Keratinocyte (primary cell): ENCODE data around the gene LBHD1. TPM values are rescaled to one million over a fixed set of nuclear protein-coding genes. Genes with fewer than 3 reads are reported as not detected.

Source experiments
- DNase-seq: peaks from one replicate; pipeline ENCODE4 v3.0.0-alpha.2; 2011; ENCODE audit warnings: low read depth, missing footprints, low spot score
- FAIRE-seq: peaks from 2 replicates; lab custom pipeline; 2011; peaks lifted over from hg19 to GRCh38; lab: Jason Lieb, UNC
- H2AFZ ChIP-seq: 2 replicates; pipeline ENCODE4 v1.6.0; 2012; ENCODE audit warnings: low read length, control low read depth, inconsistent platforms; ENCODE audit not compliant: control insufficient read depth
- H3K27ac ChIP-seq: 2 replicates; pipeline ENCODE4 v1.5.1; 2011; ENCODE audit warnings: low read length; ENCODE audit not compliant: control insufficient read depth, insufficient read depth
- H3K27me3 ChIP-seq: 3 replicates; pipeline ENCODE4 v1.6.0; 2011; ENCODE audit warnings: low read length; ENCODE audit not compliant: control insufficient read depth, insufficient read depth; ENCODE audit errors: extremely low read depth
- H3K36me3 ChIP-seq, 2 experiments: 2 replicates in 1 of 2; 3 replicates in 1 of 2; pipeline ENCODE4 v1.5.1; 2011; ENCODE audit warnings: low read length in 2 of 2, mild to moderate bottlenecking in 1 of 2; ENCODE audit not compliant: control insufficient read depth in 2 of 2, insufficient read depth in 2 of 2; ENCODE audit errors: extremely low read depth in 1 of 2
- H3K4me1 ChIP-seq: 3 replicates; pipeline ENCODE4 v1.5.1; 2011; ENCODE audit warnings: low read length; ENCODE audit not compliant: control insufficient read depth, insufficient read depth; ENCODE audit errors: extremely low read depth
- H3K4me2 ChIP-seq: 3 replicates; pipeline ENCODE4 v1.6.0; 2011; ENCODE audit warnings: low read depth, low read length; ENCODE audit not compliant: control insufficient read depth, insufficient read depth; ENCODE audit errors: extremely low read depth
- H3K4me3 ChIP-seq, 3 experiments: fragments of 200-600 bp in 1 of 3; sonication (generic) in 1 of 3; 2 replicates in 2 of 3; 3 replicates in 1 of 3; pipeline ENCODE4 v1.5.1; 2011 to 2016; ENCODE audit warnings: low read length in 3 of 3, mild to moderate bottlenecking in 3 of 3, control low read depth in 2 of 3, inconsistent platforms in 1 of 3, low read depth in 1 of 3, mixed read lengths in 1 of 3, mixed run types in 1 of 3, moderate library complexity in 1 of 3; ENCODE audit not compliant: control insufficient read depth in 2 of 3, insufficient read depth in 2 of 3; ENCODE audit errors: extremely low read depth in 1 of 3
- H3K79me2 ChIP-seq: 2 replicates; pipeline ENCODE4 v1.6.0; 2012; ENCODE audit warnings: low read length; ENCODE audit not compliant: control insufficient read depth, insufficient read depth
- H3K9ac ChIP-seq: 3 replicates; pipeline ENCODE4 v1.6.0; 2011; ENCODE audit warnings: low read length; ENCODE audit not compliant: control insufficient read depth, insufficient read depth; ENCODE audit errors: extremely low read depth
- H3K9me1 ChIP-seq: 3 replicates; pipeline ENCODE4 v1.6.0; 2011; ENCODE audit warnings: low read length; ENCODE audit not compliant: control insufficient read depth, insufficient read depth; ENCODE audit errors: extremely low read depth
- H3K9me3 ChIP-seq: 2 replicates; pipeline ENCODE4 v1.5.1; 2012; ENCODE audit warnings: low read depth, low read length; ENCODE audit not compliant: control insufficient read depth
- H4K20me1 ChIP-seq: 3 replicates; pipeline ENCODE4 v1.6.0; 2011; ENCODE audit warnings: low read length; ENCODE audit not compliant: control insufficient read depth, insufficient read depth; ENCODE audit errors: extremely low read depth
- CTCF ChIP-seq, 3 experiments: IDR thresholded peaks in 1 of 3; conservative IDR thresholded peaks in 1 of 3; optimal IDR thresholded peaks in 1 of 3; 2 replicates in 2 of 3; 3 replicates in 1 of 3; pipeline versions ENCODE3 to v1.5.1; 2011; ENCODE audit warnings: low read length in 3 of 3, mild to moderate bottlenecking in 3 of 3, moderate library complexity in 2 of 3, control low read depth in 1 of 3, inconsistent platforms in 1 of 3; ENCODE audit not compliant: insufficient read depth in 2 of 3; ENCODE audit errors: extremely low read depth in 1 of 3
- EZH2 ChIP-seq: IDR thresholded peaks from one replicate; pipeline ENCODE4 v1.6.1; 2012; ENCODE audit warnings: inconsistent platforms, mild to moderate bottlenecking, low read length, moderate library complexity
- dilution Hi-C: fragments of 300-500 bp; cut with MboI; formaldehyde crosslinking; loops from one replicate; pipeline ENCODE4 v1.7.0; 2020; ENCODE audit warnings: low sequenced_read_pairs; ENCODE audit not compliant: extremely low pct_ligation_motif_present
- polyA plus RNA-seq, 5 experiments: library from polyadenylated mRNA; depleted of rRNA in 3 of 5; stranded (reverse) in 3 of 5; stranded (forward) in 1 of 5; unstranded in 1 of 5; fragments of >200 nt; gene quantifications; 1 replicate in 1 of 5; 2 replicates in 3 of 5; 3 replicates in 1 of 5; pipeline versions ENCODE4 v1.2.1 to v1.2.3, GENCODE V29; 2011 to 2012; ENCODE audit warnings: missing spikeins in 2 of 5, low read depth in 1 of 5, low replicate concordance in 1 of 5

Gene LBHD1
- polyA plus RNA-seq, 1 donor (not counting 4 experiments of a cell fraction or from before 2014, with no cell fraction given), result 4.9 TPM

DNA sequence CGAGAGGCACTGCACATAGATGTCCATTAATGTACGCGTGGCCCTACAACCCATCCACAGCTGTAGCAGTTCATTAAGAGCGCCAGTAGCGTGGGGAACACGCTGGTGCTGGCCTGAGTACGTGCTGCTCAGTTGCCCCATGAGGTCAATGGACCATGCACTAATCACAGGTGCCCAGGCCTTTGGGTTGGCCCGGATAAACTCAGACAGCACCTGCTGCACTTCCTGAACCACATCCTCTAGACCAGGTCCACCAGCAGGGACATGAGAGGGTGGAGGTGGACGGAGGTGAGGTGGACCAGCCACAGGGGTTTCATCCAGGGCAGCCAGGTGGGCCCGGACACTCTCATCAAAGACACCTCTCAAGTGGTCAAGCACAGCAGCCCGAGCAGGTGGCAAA, 22.6 kb downstream of the LBHD1 start:
- peaks cover 12 to 16% of the 10 kb centered on the region in 2 experiments for H3K36me3 ChIP-seq
- no peak for FAIRE-seq
- peaks cover 46% of the 10 kb centered on the region for H3K79me2 ChIP-seq
- H4K20me1 ChIP-seq, result no peaks in the 10 kb centered on the region
- no peak overlapping the region for H3K27ac ChIP-seq
- TF ChIP-seq CTCF (optimal IDR thresholded peaks at IDR 0.05 in 1 of 3, IDR thresholded peaks at IDR 0.05 in 1 of 3, conservative IDR thresholded peaks at IDR 0.05 in 1 of 3; ENCODE audit: extremely low read depth in 1 of 3, insufficient read depth in 2 of 3, low read length in 3 of 3) (no peak), EZH2 (no peak)
- dilution Hi-C loops, result no loop called here
- H3K9me3 ChIP-seq, result no peaks in the 10 kb centered on the region
- no peaks in the 10 kb centered on the region for H3K27me3 ChIP-seq
- DNase-seq, result no peak
- H3K9me1 ChIP-seq, result no peaks in the 10 kb centered on the region
- H3K4me2 ChIP-seq, result no peak overlapping the region
- H3K4me1 ChIP-seq, result peaks cover 22% of the 10 kb centered on the region
- no peak overlapping the region for H2AFZ ChIP-seq
- H3K9ac ChIP-seq, result no peak overlapping the region
- H3K4me3 ChIP-seq, result no peak overlapping the region

- Histone ChIP-seq H3K9me3 (no peaks in the 10 kb centered on the region), H4K20me1 (no peaks in the 10 kb centered on the region), H3K4me1 (peaks cover 22% of the 10 kb centered on the region), H3K79me2 (peaks cover 52% of the 10 kb centered on the region), H3K4me2 (no peak overlapping the region), H3K27me3 (no peaks in the 10 kb centered on the region), H3K36me3 (peaks cover 16 to 21% of the 10 kb centered on the region in 2 experiments), H3K9me1 (no peaks in the 10 kb centered on the region), H3K4me3 (no peak overlapping the region), H3K27ac (no peak overlapping the region), H2AFZ (no peak overlapping the region), H3K9ac (no peak overlapping the region)
- dilution Hi-C loops, result no loop called here
- DNase-seq (no peak), FAIRE-seq (no peak)
- no peak for TF ChIP-seq EZH2
- no peak for TF ChIP-seq CTCF (optimal IDR thresholded peaks at IDR 0.05 in 1 of 3, IDR thresholded peaks at IDR 0.05 in 1 of 3, conservative IDR thresholded peaks at IDR 0.05 in 1 of 3; ENCODE audit: extremely low read depth in 1 of 3, insufficient read depth in 2 of 3, low read length in 3 of 3)
Measured at GRCh38 chr11:62648967-62649364, 23.1 kb downstream of the LBHD1 start.
